AG04450 (cell line): ENCODE data around the gene C12orf43. TPM values are rescaled to one million over a fixed set of nuclear protein-coding genes. Genes with fewer than 3 reads are reported as not detected.
"Not testable (repeated sequence)": the region's sequence is repeated elsewhere in the genome, so short reads cannot be mapped to it uniquely, and the experiment has no call there.

ENCODE experiments used
- CTCF ChIA-PET: fragments of 300-600, 350-600 bp; formaldehyde crosslinking; extraction: SDS; loops from one replicate; lab custom pipeline; 2022; ENCODE audit warnings: antibody characterized with exemption, inconsistent platforms; lab: Charles Lee
- POLR2A ChIA-PET: fragments of 350-600 bp; formaldehyde crosslinking; extraction: SDS; loops from one replicate; lab custom pipeline; 2021; ENCODE audit warnings: antibody characterized with exemption, inconsistent platforms; lab: Yijun Ruan, JAX
- DNase-seq: peaks from one replicate; pipeline ENCODE4 v3.0.0-alpha.2; 2011; ENCODE audit warnings: low read depth, low spot score
- H3K27ac ChIP-seq: one replicate; pipeline ENCODE4 v1.5.1; 2012; ENCODE audit warnings: low read depth, low read length, control low read depth
- H3K27me3 ChIP-seq: one replicate; pipeline ENCODE4 v1.6.0; 2012; ENCODE audit warnings: low read length; ENCODE audit not compliant: control insufficient read depth, insufficient read depth
- H3K4me3 ChIP-seq: 2 replicates; pipeline ENCODE4 v1.5.1; 2011; ENCODE audit warnings: mild to moderate bottlenecking, low read depth, low read length, control low read depth
- H3K9me3 ChIP-seq: 2 replicates; pipeline ENCODE4 v1.5.1; 2012; ENCODE audit warnings: low read length; ENCODE audit not compliant: control insufficient read depth, insufficient read depth
- polyA minus RNA-seq: library from RNA; depleted of rRNA, polyadenylated mRNA; stranded (reverse); fragments of >200 nt; gene quantifications from 2 replicates; pipeline ENCODE4 v1.2.3, GENCODE V29; 2011; rRNA and poly(A)+ RNA removed
- polyA plus RNA-seq: library from polyadenylated mRNA; depleted of rRNA; stranded (reverse); fragments of >200 nt; gene quantifications from 2 replicates; pipeline ENCODE4 v1.2.3, GENCODE V29; 2011; rRNA removed
- TF ChIP-seq, protein P1 (sequence below): IDR thresholded peaks from 2 replicates; pipeline ENCODE4 v1.5.1; 2011; ENCODE audit warnings: low read depth, low read length, control low read depth, inconsistent platforms

The C12orf43 gene, protein sequence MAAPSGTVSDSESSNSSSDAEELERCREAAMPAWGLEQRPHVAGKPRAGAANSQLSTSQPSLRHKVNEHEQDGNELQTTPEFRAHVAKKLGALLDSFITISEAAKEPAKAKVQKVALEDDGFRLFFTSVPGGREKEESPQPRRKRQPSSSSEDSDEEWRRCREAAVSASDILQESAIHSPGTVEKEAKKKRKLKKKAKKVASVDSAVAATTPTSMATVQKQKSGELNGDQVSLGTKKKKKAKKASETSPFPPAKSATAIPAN
- polyA plus RNA-seq (13.6 and 13.8 TPM in 2 replicates), polyA minus RNA-seq (7.1 and 7.6 TPM in 2 replicates)

DNA sequence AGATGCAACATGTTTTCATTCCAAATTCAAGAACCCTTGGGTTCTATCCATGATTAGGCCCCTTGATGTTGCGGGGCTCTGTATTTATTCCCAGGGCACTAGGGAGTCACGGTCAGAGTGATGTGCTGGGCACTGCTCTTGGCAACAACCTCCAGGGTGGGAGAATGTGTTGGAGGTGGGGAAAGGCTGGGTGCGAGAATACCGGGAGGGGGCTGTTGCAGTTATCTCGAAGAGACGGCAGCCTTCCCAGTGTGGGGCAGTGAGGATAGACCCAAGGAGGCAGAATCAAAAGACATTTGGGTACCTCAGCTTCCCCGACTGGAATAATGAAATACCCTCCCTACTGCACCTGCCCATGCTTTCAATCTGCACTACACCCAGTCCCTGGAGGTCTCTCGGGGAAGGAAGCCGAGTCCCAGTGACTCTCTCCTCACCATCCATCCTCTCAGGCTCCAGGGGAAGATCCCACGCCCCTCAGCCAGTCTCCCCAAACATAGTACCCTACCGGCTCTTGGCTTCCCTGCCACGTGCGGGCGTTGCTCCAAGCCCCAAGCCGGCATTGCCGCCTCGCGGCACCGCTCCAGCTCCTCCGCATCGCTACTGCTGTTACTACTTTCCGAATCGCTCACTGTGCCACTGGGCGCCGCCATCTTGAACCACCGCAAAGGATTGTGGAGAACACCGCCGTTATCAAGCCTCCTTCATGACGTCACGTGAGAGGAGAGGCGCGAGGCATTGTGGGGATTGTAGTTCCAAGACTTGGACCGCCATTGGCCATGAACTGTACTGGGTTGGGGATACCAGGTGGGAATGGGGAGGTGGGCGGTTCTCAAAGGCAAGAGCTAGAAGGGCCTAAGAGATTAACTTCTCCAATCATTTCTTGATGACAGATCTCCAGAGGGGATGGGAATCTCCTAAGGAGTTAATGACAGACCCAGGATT lies at the start of gene C12orf43:
C12orf43 (minus strand) TSS at position 663 of the 942 bp plus-strand sequence; CDS start at position 650, 13 bp downstream.
- ChIA-PET CTCF (interaction anchor here (0.9 to 1.3 kb wide), 4 partner anchors 11 to 432 kb away, joined by 3 to 4 read pairs (median 3); no protein-coding TSS in a partner anchor), POLR2A (interaction anchor here (0.6 to 0.7 kb wide), 2 partner anchors 10 to 51 kb away, joined by 4 read pairs; no protein-coding TSS in a partner anchor)

DNA sequence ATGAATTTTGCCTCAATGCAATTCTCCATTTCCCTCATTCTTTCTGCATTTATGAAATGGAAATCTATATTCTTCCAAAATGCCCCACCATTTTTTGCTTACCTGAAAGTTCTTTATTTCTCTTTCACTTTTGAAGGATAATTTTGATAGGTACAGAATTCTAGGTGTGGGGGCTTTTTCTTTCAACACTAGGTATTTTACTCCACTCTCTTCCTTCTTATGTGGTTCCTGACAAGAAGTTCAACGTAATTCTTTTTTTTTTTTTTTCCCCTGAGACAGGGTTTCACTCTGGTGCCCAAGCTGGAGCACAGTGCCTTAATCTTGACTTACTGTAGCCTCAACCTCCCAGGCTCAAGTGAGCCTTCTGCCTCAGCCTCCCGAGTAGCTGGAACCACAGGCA lies 49.1 kb upstream of the C12orf43 start:
- H3K9me3 ChIP-seq: no peaks in the 10 kb centered on the region
- TF ChIP-seq, protein P1, sequence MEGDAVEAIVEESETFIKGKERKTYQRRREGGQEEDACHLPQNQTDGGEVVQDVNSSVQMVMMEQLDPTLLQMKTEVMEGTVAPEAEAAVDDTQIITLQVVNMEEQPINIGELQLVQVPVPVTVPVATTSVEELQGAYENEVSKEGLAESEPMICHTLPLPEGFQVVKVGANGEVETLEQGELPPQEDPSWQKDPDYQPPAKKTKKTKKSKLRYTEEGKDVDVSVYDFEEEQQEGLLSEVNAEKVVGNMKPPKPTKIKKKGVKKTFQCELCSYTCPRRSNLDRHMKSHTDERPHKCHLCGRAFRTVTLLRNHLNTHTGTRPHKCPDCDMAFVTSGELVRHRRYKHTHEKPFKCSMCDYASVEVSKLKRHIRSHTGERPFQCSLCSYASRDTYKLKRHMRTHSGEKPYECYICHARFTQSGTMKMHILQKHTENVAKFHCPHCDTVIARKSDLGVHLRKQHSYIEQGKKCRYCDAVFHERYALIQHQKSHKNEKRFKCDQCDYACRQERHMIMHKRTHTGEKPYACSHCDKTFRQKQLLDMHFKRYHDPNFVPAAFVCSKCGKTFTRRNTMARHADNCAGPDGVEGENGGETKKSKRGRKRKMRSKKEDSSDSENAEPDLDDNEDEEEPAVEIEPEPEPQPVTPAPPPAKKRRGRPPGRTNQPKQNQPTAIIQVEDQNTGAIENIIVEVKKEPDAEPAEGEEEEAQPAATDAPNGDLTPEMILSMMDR: no peak
- no peak overlapping the region for H3K4me3 ChIP-seq
- H3K27me3 ChIP-seq: peaks cover 5% of the 10 kb centered on the region
- POLR2A ChIA-PET: interaction anchor here (0.7 kb wide), 1 partner anchor 17 kb away, joined by 6 read pairs; no protein-coding TSS in a partner anchor
- CTCF ChIA-PET: no interaction called here
- no peak overlapping the region for H3K27ac ChIP-seq
- no peak for DNase-seq

More for the DNA sequence above, at the start of gene C12orf43:
- peaks cover 4% of the 10 kb centered on the region for H3K27me3 ChIP-seq
- peak; percentile 69 for DNase-seq
- peak within 1 kb of the TSS; percentile 83 for H3K27ac ChIP-seq
- TF ChIP-seq, protein P1: no peak
- H3K9me3 ChIP-seq: no peaks in the 10 kb centered on the region
- peak within 1 kb of the TSS; percentile 97 for H3K4me3 ChIP-seq

DNA sequence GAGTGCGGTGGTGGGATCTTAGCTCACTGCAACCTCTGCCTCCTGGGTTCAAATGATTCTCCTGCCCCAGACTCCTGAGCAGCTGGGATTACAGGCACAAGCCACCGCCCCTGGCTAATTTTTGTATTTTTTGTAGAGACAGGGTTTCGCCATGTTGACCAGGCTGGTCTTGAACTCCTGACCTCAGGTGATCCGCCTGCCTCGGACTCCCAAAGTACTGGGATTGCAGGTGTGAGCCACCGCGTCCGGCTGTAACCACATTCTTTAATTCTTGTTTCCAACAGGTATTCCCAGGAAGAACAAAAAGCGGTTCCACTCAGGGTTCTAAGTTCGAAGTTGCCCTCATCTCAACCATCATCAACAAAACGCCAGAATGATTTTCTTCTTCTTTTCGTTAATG lies 48.3 kb upstream of the C12orf43 start:
- DNase-seq, H3K9me3 ChIP-seq, POLR2A ChIA-PET, H3K27me3 ChIP-seq, H3K4me3 ChIP-seq, H3K27ac ChIP-seq: not testable (repeated sequence)
- CTCF ChIA-PET: interaction anchor here (0.5 to 1.1 kb wide), 4 partner anchors 46 to 1754 kb away, joined by 3 to 6 read pairs (median 4); no protein-coding TSS in a partner anchor

DNA sequence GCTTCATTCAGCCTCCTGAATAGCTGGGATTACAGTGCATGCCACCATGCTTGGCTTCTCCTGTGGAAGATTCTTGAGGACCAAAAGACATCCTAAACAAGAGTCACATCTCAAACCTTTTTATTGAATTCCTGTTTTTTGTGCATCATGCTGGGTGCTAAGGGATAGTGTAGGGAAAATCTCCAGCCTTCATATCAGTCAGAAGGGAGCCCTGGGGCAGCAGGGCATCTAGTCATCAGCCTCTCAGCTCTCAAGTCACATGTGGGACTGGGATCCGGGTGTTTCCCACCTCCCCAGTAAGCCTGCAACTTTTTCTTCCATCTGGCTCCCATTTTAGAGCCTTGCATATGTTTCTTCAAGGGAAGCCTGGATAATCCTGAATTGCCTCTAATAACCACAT lies 47.8 kb upstream of the C12orf43 start:
- TF ChIP-seq, protein P1: no peak
- CTCF ChIA-PET: interaction anchor here (0.5 to 1.1 kb wide), 3 partner anchors 46 to 1754 kb away, joined by 3 to 6 read pairs (median 5); no protein-coding TSS in a partner anchor
- no peak overlapping the region for H3K4me3 ChIP-seq
- H3K27ac ChIP-seq: no peak overlapping the region
- no peak for DNase-seq
- peaks cover 5% of the 10 kb centered on the region for H3K27me3 ChIP-seq
- POLR2A ChIA-PET: no interaction called here
- no peaks in the 10 kb centered on the region for H3K9me3 ChIP-seq

DNA sequence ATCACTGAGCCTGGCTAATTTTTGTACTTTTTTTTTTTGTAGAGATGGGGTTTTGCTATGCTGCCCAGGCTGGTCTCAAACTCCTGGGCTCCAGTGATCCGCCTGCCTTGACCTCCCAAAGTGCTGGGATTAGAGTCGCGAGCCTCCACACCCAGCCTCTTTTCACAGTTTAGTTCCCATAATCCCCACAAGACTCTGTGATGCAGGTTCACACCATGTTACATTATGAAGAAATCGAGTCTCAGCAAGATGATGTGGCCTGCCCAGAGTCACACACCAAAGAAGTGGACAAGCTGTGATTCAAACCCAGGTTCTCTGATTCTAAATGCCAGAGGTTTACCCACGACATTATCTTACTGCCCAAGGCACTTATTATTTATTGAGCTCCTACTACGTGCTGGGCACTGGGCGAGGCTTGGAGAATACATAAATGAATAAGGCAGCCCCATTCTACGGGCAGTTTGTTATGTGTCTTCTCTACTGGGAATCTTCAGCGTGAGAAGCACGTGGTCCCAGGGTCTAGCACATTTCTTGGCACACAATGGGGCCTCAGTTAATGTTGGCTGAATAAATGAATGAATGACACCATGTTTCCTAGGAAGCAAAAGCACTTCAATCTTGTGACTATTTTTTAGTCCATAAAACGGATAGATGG lies 46.2 kb upstream of the C12orf43 start:
- CTCF ChIA-PET: interaction anchor here (1.9 kb wide), 1 partner anchor 479 kb away, joined by 4 read pairs; no protein-coding TSS in a partner anchor

More for the DNA sequence above, 46.2 kb upstream of the C12orf43 start:
- Histone ChIP-seq H3K27ac (no peak overlapping the region), H3K4me3 (no peak overlapping the region), H3K9me3 (no peaks in the 10 kb centered on the region), H3K27me3 (peaks cover 8% of the 10 kb centered on the region)
- no peak for DNase-seq
- TF ChIP-seq, protein P1: no peak
- POLR2A ChIA-PET: no interaction called here
